GM23248 (cell line): ENCODE results near the gene PRPF31. TPM values are rescaled to one million over a fixed set of nuclear protein-coding genes. Genes with fewer than 3 reads are reported as not detected.

ENCODE experiments used
- DNase-seq: peaks from one replicate; pipeline ENCODE4 v3.0.0-alpha.2; 2015
- H2AFZ ChIP-seq: fragments of 200-600 bp; sonication (generic); 2 replicates; pipeline ENCODE4 v1.6.1; 2016; ENCODE audit warnings: antibody characterized with exemption
- H3F3A ChIP-seq: fragments of 200-600 bp; sonication (generic); 2 replicates; pipeline ENCODE4 v1.6.1; 2016; ENCODE audit warnings: mild to moderate bottlenecking, antibody characterized with exemption, mixed run types; ENCODE audit not compliant: insufficient read depth
- H3K27ac ChIP-seq: fragments of 200-600 bp; sonication (generic); 2 replicates; pipeline ENCODE4 v1.5.1; 2016; ENCODE audit warnings: mild to moderate bottlenecking
- H3K27me3 ChIP-seq: fragments of 200-600 bp; sonication (generic); replicated peaks from 2 replicates; pipeline ENCODE4 v1.6.1; 2016; ENCODE audit warnings: mild to moderate bottlenecking; ENCODE audit not compliant: insufficient read depth
- H3K36me3 ChIP-seq: fragments of 200-600 bp; sonication (generic); 2 replicates; pipeline ENCODE4 v1.6.1; 2016; ENCODE audit warnings: low read depth, mild to moderate bottlenecking
- H3K4me1 ChIP-seq: fragments of 200-600 bp; sonication (generic); 2 replicates; pipeline ENCODE4 v1.6.1; 2016; ENCODE audit warnings: mild to moderate bottlenecking; ENCODE audit not compliant: insufficient read depth
- H3K4me2 ChIP-seq: fragments of 200-600 bp; sonication (generic); one replicate; pipeline ENCODE4 v1.6.1; 2016; ENCODE audit warnings: mild to moderate bottlenecking; ENCODE audit not compliant: unreplicated experiment
- H3K4me3 ChIP-seq: fragments of 200-600 bp; sonication (generic); 2 replicates; pipeline ENCODE4 v1.5.1; 2016; ENCODE audit warnings: mild to moderate bottlenecking
- H3K79me2 ChIP-seq: fragments of 200-600 bp; sonication (generic); 2 replicates; pipeline ENCODE4 v1.6.1; 2016; ENCODE audit warnings: mild to moderate bottlenecking; ENCODE audit not compliant: insufficient read depth
- H3K9ac ChIP-seq: fragments of 200-600 bp; sonication (generic); 2 replicates; pipeline ENCODE4 v1.6.1; 2016; ENCODE audit warnings: mild to moderate bottlenecking
- H3K9me2 ChIP-seq: fragments of 200-600 bp; sonication (generic); 2 replicates; pipeline ENCODE4 v1.6.1; 2016; ENCODE audit warnings: mixed run types, mild to moderate bottlenecking, moderate library complexity; ENCODE audit not compliant: insufficient read depth
- H3K9me3 ChIP-seq: fragments of 200-600 bp; sonication (generic); one replicate; pipeline ENCODE4 v1.6.1; 2017; ENCODE audit warnings: low read depth
- H4K20me1 ChIP-seq: fragments of 200-600 bp; sonication (generic); 2 replicates; pipeline ENCODE4 v1.6.0; 2016; ENCODE audit not compliant: insufficient read depth
- EZH2 ChIP-seq: fragments of 200-600 bp; sonication (generic); IDR thresholded peaks from 2 replicates; pipeline ENCODE4 v1.6.1; 2018; ENCODE audit warnings: antibody characterized with exemption, mild to moderate bottlenecking; ENCODE audit not compliant: insufficient read depth, poor library complexity, severe bottlenecking
- EZH2phosphoT487 ChIP-seq: fragments of 200-600 bp; sonication (generic); IDR thresholded peaks from 2 replicates; pipeline ENCODE4 v1.6.1; 2018; ENCODE audit warnings: antibody characterized with exemption, moderate library complexity, mild to moderate bottlenecking, low read depth; ENCODE audit not compliant: insufficient read depth
- WGBS, 2 experiments: methylation state at CpG; one replicate each; pipeline ENCODE4 v1.1.6; 2015 to 2017; ENCODE audit warnings: low lambda C conversion rate in 2 of 2, low coverage in 1 of 2; ENCODE audit errors: missing lambda C conversion rate in 2 of 2; 5-methylcytosine and 5-hydroxymethylcytosine counted together
- in situ Hi-C: fragments of 300-500 bp; cut with MboI; formaldehyde crosslinking; loops from 2 replicates; pipeline ENCODE4 v1.15.0; 2020
- polyA plus RNA-seq: library from polyadenylated mRNA; unstranded; fragments of >200 nt; fragmentation: Nextera tagmentation; extraction: Ambion mirVana; gene quantifications from 2 replicates; pipeline ENCODE4 v1.2.1, GENCODE V29; 2016
- total RNA-seq: library from RNA; depleted of rRNA; stranded (reverse); fragments of >200 nt; shearing (Covaris generic); gene quantifications from 2 replicates; pipeline ENCODE4 v1.2.3, GENCODE V29; 2014; rRNA removed

The PRPF31 gene
- total RNA-seq (38.4 and 43.9 TPM in 2 replicates), polyA plus RNA-seq (78.6 and 81.8 TPM in 2 replicates)

- Histone ChIP-seq H3K4me3 (peak within 1 kb of the TSS; percentile 85), H3F3A (no peaks in the 10 kb centered on the region), H3K36me3 (peaks cover 5% of the 10 kb centered on the region; the same call in 1 of the 2 replicates), H3K9ac (peak within 1 kb of the TSS; percentile 82), H3K27ac (peak within 1 kb of the TSS; percentile 61), H3K9me3 (no peaks in the 10 kb centered on the region), H2AFZ (peak within 1 kb of the TSS; percentile 77), H3K4me2 (peak within 1 kb of the TSS; percentile 78), H4K20me1 (no peaks in the 10 kb centered on the region), H3K4me1 (peaks cover 9% of the 10 kb centered on the region), H3K79me2 (peaks cover 63% of the 10 kb centered on the region), H3K27me3 (no peaks in the 10 kb centered on the region), H3K9me2 (no peaks in the 10 kb centered on the region)
- TF ChIP-seq EZH2: no peak
- TF ChIP-seq EZH2phosphoT487: no peak
- DNase-seq: peak; percentile 99
- 1% methylated on average over 60 of the region's 60 CpGs for WGBS, 2 experiments
- in situ Hi-C loops: no loop called here
Observed at GRCh38 chr19:54115109-54116063, at the start of gene PRPF31, which contains the start of gene TFPT. Gene PRPF31 (plus strand): TSS chr19:54115754. CDS start chr19:54118279, 2,525 bp downstream. Gene TFPT (minus strand): TSS chr19:54115657. CDS start chr19:54115269, 388 bp downstream.

GRCh38 chr19:54069470-54069869 is 46.1 kb upstream of the PRPF31 start:
- Histone ChIP-seq H3K27ac (no peak overlapping the region), H3K9ac (no peak overlapping the region), H3K9me2 (no peaks in the 10 kb centered on the region), H3K36me3 (no peaks in the 10 kb centered on the region), H3F3A (no peaks in the 10 kb centered on the region), H4K20me1 (no peaks in the 10 kb centered on the region), H3K79me2 (no peaks in the 10 kb centered on the region), H3K4me3 (no peak overlapping the region), H3K4me1 (no peaks in the 10 kb centered on the region), H3K27me3 (no peaks in the 10 kb centered on the region), H3K4me2 (no peak overlapping the region), H3K9me3 (no peaks in the 10 kb centered on the region), H2AFZ (no peak overlapping the region)
- TF ChIP-seq EZH2phosphoT487: no peak
- no peak for TF ChIP-seq EZH2
- 25 to 27% methylated on average over 5 of the region's 5 CpGs for WGBS, 2 experiments
- no peak for DNase-seq
- in situ Hi-C loops: no loop called here

GRCh38 chr19:54073829-54074228 is 41.7 kb upstream of the PRPF31 start:
- H2AFZ ChIP-seq: no peak overlapping the region
- no peaks in the 10 kb centered on the region for H3K4me1 ChIP-seq
- DNase-seq: no peak
- H3F3A ChIP-seq: no peaks in the 10 kb centered on the region
- no peaks in the 10 kb centered on the region for H3K9me3 ChIP-seq
- in situ Hi-C loops: no loop called here
- no peak overlapping the region for H3K9ac ChIP-seq
- H3K79me2 ChIP-seq: no peaks in the 10 kb centered on the region
- no peaks in the 10 kb centered on the region for H4K20me1 ChIP-seq
- no peaks in the 10 kb centered on the region for H3K9me2 ChIP-seq
- no peaks in the 10 kb centered on the region for H3K27me3 ChIP-seq
- H3K4me3 ChIP-seq: no peak overlapping the region
- no peak for TF ChIP-seq EZH2
- no peak for TF ChIP-seq EZH2phosphoT487
- no peak overlapping the region for H3K27ac ChIP-seq
- WGBS, 2 experiments: 60 to 61% methylated on average over 10 of the region's 10 CpGs
- H3K36me3 ChIP-seq: no peaks in the 10 kb centered on the region
- H3K4me2 ChIP-seq: no peak overlapping the region

GRCh38 chr19:54074851-54075250 is 40.7 kb upstream of the PRPF31 start:
- H3K27me3 ChIP-seq: no peaks in the 10 kb centered on the region
- TF ChIP-seq EZH2 (no peak), EZH2phosphoT487 (no peak)
- H3K4me2 ChIP-seq: no peak overlapping the region
- no peak overlapping the region for H2AFZ ChIP-seq
- in situ Hi-C loops: no loop called here
- no peak overlapping the region for H3K4me3 ChIP-seq
- no peak for DNase-seq
- WGBS, 2 experiments: 31 to 45% methylated on average over 9 of the region's 9 CpGs
- H3K36me3 ChIP-seq: no peaks in the 10 kb centered on the region
- no peaks in the 10 kb centered on the region for H3K4me1 ChIP-seq
- no peaks in the 10 kb centered on the region for H3K9me2 ChIP-seq
- H3K27ac ChIP-seq: no peak overlapping the region
- H3F3A ChIP-seq: no peaks in the 10 kb centered on the region
- H3K9ac ChIP-seq: no peak overlapping the region
- no peaks in the 10 kb centered on the region for H3K9me3 ChIP-seq
- no peaks in the 10 kb centered on the region for H4K20me1 ChIP-seq
- no peaks in the 10 kb centered on the region for H3K79me2 ChIP-seq
